Measurements from ENCODE around the gene CCNF. TPM values are rescaled to one million over a fixed set of nuclear protein-coding genes. Genes with fewer than 3 reads are reported as not detected.
A peak's percentile ranks its signal among the peaks of the same experiment; 100 is the strongest.

CCNF gene
- total and polyA plus RNA-seq, 4 donors, result 0.88 to 46.3 (median 1.8) TPM

DNA sequence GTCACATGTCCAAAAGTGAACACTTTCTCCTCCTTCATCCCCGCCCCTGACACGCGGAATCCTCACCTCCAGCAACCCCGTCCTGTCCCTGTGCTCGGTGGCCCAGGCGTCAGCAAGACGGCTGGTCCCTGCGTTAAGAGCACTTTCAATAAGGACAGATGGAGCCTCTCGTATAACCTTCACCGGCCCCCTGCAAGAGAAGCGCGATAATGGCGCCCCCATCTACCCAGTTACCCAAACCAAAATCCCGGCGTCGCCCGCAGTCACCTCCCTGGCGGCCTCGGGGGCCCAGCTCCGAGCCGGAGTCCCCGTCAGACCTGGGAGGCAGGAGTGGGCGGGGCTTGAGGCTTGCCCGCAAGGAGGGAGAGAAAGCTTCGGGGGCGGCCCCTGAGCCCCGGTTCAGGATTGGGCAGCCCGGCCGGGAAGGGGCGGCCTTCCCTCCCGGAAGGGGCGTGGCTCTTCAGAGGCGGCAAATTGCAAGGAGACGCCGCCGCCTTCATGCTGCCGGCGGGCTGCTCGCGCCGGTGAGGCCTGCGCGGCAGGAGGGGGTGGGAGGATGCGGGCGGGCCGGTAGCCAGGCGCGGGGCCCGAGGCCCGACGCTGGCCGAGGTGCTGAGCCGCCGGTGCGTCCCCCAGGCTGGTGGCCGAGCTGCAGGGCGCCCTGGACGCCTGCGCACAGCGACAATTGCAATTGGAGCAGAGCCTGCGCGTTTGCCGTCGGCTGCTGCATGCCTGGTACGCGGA lies 30.6 kb downstream of the CCNF start, which contains the start of gene TEDC2:
Gene TEDC2, plus strand, starts transcription at position 463 of the 744 bp plus-strand sequence. Its CDS starts 36 bp downstream, at position 499.
- H3K36me3 ChIP-seq (ENCODE audit: control insufficient read depth in 4 of 4, insufficient read depth in 3 of 4, low read depth in 1 of 4, low read length in 3 of 4), result no peaks in the 10 kb centered on the region
- H3K4me3 ChIP-seq (ENCODE audit: low read depth in 1 of 3, low read length in 3 of 3), result peak within 1 kb of the TSS; percentile 45 to 77 (median 62)
- TF ChIP-seq YY1 (IDR thresholded peaks at IDR 0.05) (no peak), RXRA (IDR thresholded peaks at IDR 0.05) (peak in 1 of 2 donors; percentile 15), FOXA2 (IDR thresholded peaks at IDR 0.05) (no peak), SP1 (IDR thresholded peaks at IDR 0.05) (peak; percentile 64), GABPA (IDR thresholded peaks at IDR 0.05 in 1 of 2, conservative IDR thresholded peaks at IDR 0.05 in 1 of 2) (peak in 1 of 2 donors; percentile 81)
- TF ChIP-seq, protein P1, sequence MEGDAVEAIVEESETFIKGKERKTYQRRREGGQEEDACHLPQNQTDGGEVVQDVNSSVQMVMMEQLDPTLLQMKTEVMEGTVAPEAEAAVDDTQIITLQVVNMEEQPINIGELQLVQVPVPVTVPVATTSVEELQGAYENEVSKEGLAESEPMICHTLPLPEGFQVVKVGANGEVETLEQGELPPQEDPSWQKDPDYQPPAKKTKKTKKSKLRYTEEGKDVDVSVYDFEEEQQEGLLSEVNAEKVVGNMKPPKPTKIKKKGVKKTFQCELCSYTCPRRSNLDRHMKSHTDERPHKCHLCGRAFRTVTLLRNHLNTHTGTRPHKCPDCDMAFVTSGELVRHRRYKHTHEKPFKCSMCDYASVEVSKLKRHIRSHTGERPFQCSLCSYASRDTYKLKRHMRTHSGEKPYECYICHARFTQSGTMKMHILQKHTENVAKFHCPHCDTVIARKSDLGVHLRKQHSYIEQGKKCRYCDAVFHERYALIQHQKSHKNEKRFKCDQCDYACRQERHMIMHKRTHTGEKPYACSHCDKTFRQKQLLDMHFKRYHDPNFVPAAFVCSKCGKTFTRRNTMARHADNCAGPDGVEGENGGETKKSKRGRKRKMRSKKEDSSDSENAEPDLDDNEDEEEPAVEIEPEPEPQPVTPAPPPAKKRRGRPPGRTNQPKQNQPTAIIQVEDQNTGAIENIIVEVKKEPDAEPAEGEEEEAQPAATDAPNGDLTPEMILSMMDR (IDR thresholded peaks at IDR 0.05; ENCODE audit: low read depth, low read length, missing input control), result no peak
- H3K9me3 ChIP-seq (ENCODE audit: control insufficient read depth in 4 of 4, low read length in 3 of 4), result no peaks in the 10 kb centered on the region
- peaks cover 7 to 18% (median 11%) of the 10 kb centered on the region in 4 donors for H3K4me1 ChIP-seq (ENCODE audit: control insufficient read depth in 4 of 4, insufficient read depth in 4 of 4, low read length in 3 of 4)
- H3K27me3 ChIP-seq (ENCODE audit: control insufficient read depth in 4 of 4, insufficient read depth in 4 of 4, low read length in 3 of 4), result no peaks in the 10 kb centered on the region
- no peak within 1 kb of the TSS for H3K27ac ChIP-seq (ENCODE audit: low read depth in 1 of 2, low read length in 2 of 2)
- H3K9ac ChIP-seq (ENCODE audit: low read depth in 1 of 2, low read length in 2 of 2), result peak within 1 kb of the TSS in 1 of 2 donors; percentile 66
- DNase-seq (ENCODE audit: low spot score), result peak; percentile 96
- under 1% methylated on average over 66 of the region's 66 CpGs for WGBS

DNA sequence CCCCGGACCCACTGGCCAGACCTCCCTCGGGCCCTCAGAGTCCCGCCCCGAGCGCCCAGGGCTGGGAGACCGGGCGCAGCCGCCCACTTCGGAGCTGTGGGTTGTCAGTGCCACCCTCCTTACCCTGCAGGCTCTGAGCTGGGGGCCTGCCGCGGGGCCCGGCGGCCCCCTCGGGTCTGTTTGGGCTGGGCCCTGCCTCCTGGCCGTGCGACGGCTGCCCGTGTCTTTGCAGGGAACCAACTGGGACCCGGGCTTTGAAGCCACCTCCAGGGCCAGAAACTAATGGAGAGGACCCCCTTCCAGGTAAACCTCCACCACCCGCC lies 31.1 kb downstream of the CCNF start:
- Histone ChIP-seq H3K4me1 (ENCODE audit: control insufficient read depth in 4 of 4, insufficient read depth in 4 of 4, low read length in 3 of 4) (peaks cover 7 to 18% (median 11%) of the 10 kb centered on the region in 4 donors), H3K9ac (ENCODE audit: low read depth in 1 of 2, low read length in 2 of 2) (no peak overlapping the region), H3K36me3 (ENCODE audit: control insufficient read depth in 4 of 4, insufficient read depth in 3 of 4, low read depth in 1 of 4, low read length in 3 of 4) (no peaks in the 10 kb centered on the region), H3K27me3 (ENCODE audit: control insufficient read depth in 4 of 4, insufficient read depth in 4 of 4, low read length in 3 of 4) (no peaks in the 10 kb centered on the region), H3K9me3 (ENCODE audit: control insufficient read depth in 4 of 4, low read length in 3 of 4) (no peaks in the 10 kb centered on the region), H3K4me3 (ENCODE audit: low read depth in 1 of 3, low read length in 3 of 3) (peak overlapping the region; percentile 26 to 45 (median 27)), H3K27ac (ENCODE audit: low read depth in 1 of 2, low read length in 2 of 2) (no peak overlapping the region)
- TF ChIP-seq, protein P2, sequence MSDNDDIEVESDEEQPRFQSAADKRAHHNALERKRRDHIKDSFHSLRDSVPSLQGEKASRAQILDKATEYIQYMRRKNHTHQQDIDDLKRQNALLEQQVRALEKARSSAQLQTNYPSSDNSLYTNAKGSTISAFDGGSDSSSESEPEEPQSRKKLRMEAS (IDR thresholded peaks at IDR 0.05), result no peak
- TF ChIP-seq EGR1 (IDR thresholded peaks at IDR 0.05; ENCODE audit: low read depth in 2 of 2) (no peak), RXRA (IDR thresholded peaks at IDR 0.05) (no peak), HNF4A (conservative IDR thresholded peaks at IDR 0.05) (no peak), GABPA (IDR thresholded peaks at IDR 0.05 in 1 of 2, conservative IDR thresholded peaks at IDR 0.05 in 1 of 2) (no peak), HNF4G (IDR thresholded peaks at IDR 0.05) (no peak), FOXA1 (IDR thresholded peaks at IDR 0.05) (no peak), NR2F2 (IDR thresholded peaks at IDR 0.05) (no peak), YY1 (IDR thresholded peaks at IDR 0.05) (no peak), SP1 (IDR thresholded peaks at IDR 0.05) (no peak), RAD21 (IDR thresholded peaks at IDR 0.05) (no peak)
- TF ChIP-seq, protein P3, sequence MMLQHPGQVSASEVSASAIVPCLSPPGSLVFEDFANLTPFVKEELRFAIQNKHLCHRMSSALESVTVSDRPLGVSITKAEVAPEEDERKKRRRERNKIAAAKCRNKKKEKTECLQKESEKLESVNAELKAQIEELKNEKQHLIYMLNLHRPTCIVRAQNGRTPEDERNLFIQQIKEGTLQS (IDR thresholded peaks at IDR 0.05), result no peak
- TF ChIP-seq, protein P1 (IDR thresholded peaks at IDR 0.05; ENCODE audit: low read depth, low read length, missing input control), result no peak
- TF ChIP-seq, protein P4, sequence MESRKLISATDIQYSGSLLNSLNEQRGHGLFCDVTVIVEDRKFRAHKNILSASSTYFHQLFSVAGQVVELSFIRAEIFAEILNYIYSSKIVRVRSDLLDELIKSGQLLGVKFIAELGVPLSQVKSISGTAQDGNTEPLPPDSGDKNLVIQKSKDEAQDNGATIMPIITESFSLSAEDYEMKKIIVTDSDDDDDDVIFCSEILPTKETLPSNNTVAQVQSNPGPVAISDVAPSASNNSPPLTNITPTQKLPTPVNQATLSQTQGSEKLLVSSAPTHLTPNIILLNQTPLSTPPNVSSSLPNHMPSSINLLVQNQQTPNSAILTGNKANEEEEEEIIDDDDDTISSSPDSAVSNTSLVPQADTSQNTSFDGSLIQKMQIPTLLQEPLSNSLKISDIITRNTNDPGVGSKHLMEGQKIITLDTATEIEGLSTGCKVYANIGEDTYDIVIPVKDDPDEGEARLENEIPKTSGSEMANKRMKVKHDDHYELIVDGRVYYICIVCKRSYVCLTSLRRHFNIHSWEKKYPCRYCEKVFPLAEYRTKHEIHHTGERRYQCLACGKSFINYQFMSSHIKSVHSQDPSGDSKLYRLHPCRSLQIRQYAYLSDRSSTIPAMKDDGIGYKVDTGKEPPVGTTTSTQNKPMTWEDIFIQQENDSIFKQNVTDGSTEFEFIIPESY (IDR thresholded peaks at IDR 0.05), result no peak
- DNase-seq (ENCODE audit: low spot score), result no peak
- 6% methylated on average over 20 of the region's 20 CpGs for WGBS
